ENCODE results near the gene SMG7.

Gene SMG7

GRCh38 chr1:183450093-183450492 lies 22.2 kb upstream of the SMG7 start:
- TF ChIP-seq CTCF (IDR thresholded peaks at IDR 0.05; ENCODE audit: low read length) = no peak
- TF ChIP-seq EZH2 (IDR thresholded peaks at IDR 0.05; ENCODE audit: borderline replicate concordance, low read length) = no peak
- H3K4me2 ChIP-seq (ENCODE audit: low read length) = no peak overlapping the region
- no peak overlapping the region for H3K27ac ChIP-seq (ENCODE audit: low read depth, low read length, poor library complexity, severe bottlenecking)
- H3K79me2 ChIP-seq (ENCODE audit: insufficient read depth, low read length) = no peaks in the 10 kb centered on the region
- no peaks in the 10 kb centered on the region for H3K4me1 ChIP-seq (ENCODE audit: insufficient read depth, low read length, severe bottlenecking)
- no peak overlapping the region for H3K9ac ChIP-seq (ENCODE audit: low read length)
- no peaks in the 10 kb centered on the region for H4K20me1 ChIP-seq (ENCODE audit: insufficient read depth, low read length)
- H3K36me3 ChIP-seq (ENCODE audit: insufficient read depth, low read length) = no peaks in the 10 kb centered on the region
- H3K9me2 ChIP-seq (ENCODE audit: low read depth, low read length) = no peaks in the 10 kb centered on the region
- H3K4me3 ChIP-seq (ENCODE audit: low read depth, low read length, poor library complexity, severe bottlenecking) = no peak overlapping the region
- H3K9me3 ChIP-seq (ENCODE audit: low read length) = no peaks in the 10 kb centered on the region
- no peaks in the 10 kb centered on the region for H3K27me3 ChIP-seq (ENCODE audit: insufficient read depth, low read length)
- no peak overlapping the region for H2AFZ ChIP-seq (ENCODE audit: low read length)
- no peaks in the 10 kb centered on the region for H3F3A ChIP-seq (ENCODE audit: insufficient read depth, low read length)

GRCh38 chr1:183454377-183454776 lies 17.9 kb upstream of the SMG7 start:
- no peaks in the 10 kb centered on the region for H4K20me1 ChIP-seq (ENCODE audit: insufficient read depth, low read length)
- no peak overlapping the region for H3K4me2 ChIP-seq (ENCODE audit: low read length)
- no peak overlapping the region for H3K4me3 ChIP-seq (ENCODE audit: low read depth, low read length, poor library complexity, severe bottlenecking)
- TF ChIP-seq EZH2 (IDR thresholded peaks at IDR 0.05; ENCODE audit: borderline replicate concordance, low read length) = no peak
- no peak for TF ChIP-seq CTCF (IDR thresholded peaks at IDR 0.05; ENCODE audit: low read length)
- no peak overlapping the region for H3K27ac ChIP-seq (ENCODE audit: low read depth, low read length, poor library complexity, severe bottlenecking)
- no peaks in the 10 kb centered on the region for H3K9me2 ChIP-seq (ENCODE audit: low read depth, low read length)
- H3K9me3 ChIP-seq (ENCODE audit: low read length) = no peaks in the 10 kb centered on the region
- H3K36me3 ChIP-seq (ENCODE audit: insufficient read depth, low read length) = no peaks in the 10 kb centered on the region
- no peaks in the 10 kb centered on the region for H3K79me2 ChIP-seq (ENCODE audit: insufficient read depth, low read length)
- H3F3A ChIP-seq (ENCODE audit: insufficient read depth, low read length) = no peaks in the 10 kb centered on the region
- H3K27me3 ChIP-seq (ENCODE audit: insufficient read depth, low read length) = no peaks in the 10 kb centered on the region
- H3K4me1 ChIP-seq (ENCODE audit: insufficient read depth, low read length, severe bottlenecking) = no peaks in the 10 kb centered on the region
- H2AFZ ChIP-seq (ENCODE audit: low read length) = no peak overlapping the region
- H3K9ac ChIP-seq (ENCODE audit: low read length) = no peak overlapping the region

DNA sequence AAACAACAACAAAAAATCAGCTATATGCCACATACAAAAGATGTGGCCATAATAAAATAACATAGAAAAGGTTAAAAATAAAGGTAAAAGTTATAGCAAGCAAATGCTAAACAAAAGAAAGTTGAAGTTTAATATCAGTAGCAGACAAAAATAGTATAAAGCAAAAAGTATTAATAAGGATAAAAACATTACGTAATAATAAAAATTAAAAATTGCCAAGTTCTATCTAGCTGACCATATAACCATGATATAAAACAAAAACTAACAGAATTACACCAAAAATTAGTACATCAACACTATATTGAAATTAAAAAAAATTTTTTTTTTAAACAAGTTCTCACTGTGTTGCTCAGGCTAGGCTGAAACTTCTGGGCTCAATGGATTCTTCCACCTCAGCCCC lies 15.5 kb upstream of the SMG7 start:
- Histone ChIP-seq H3K9me3 (ENCODE audit: low read length) (no peaks in the 10 kb centered on the region), H4K20me1 (ENCODE audit: insufficient read depth, low read length) (no peaks in the 10 kb centered on the region), H3K4me2 (ENCODE audit: low read length) (no peak overlapping the region), H3K9ac (ENCODE audit: low read length) (no peak overlapping the region), H3K27ac (ENCODE audit: low read depth, low read length, poor library complexity, severe bottlenecking) (no peak overlapping the region), H3K36me3 (ENCODE audit: insufficient read depth, low read length) (no peaks in the 10 kb centered on the region), H3K4me1 (ENCODE audit: insufficient read depth, low read length, severe bottlenecking) (no peaks in the 10 kb centered on the region), H3K79me2 (ENCODE audit: insufficient read depth, low read length) (no peaks in the 10 kb centered on the region), H3K9me2 (ENCODE audit: low read depth, low read length) (no peaks in the 10 kb centered on the region), H3K4me3 (ENCODE audit: low read depth, low read length, poor library complexity, severe bottlenecking) (no peak overlapping the region), H3K27me3 (ENCODE audit: insufficient read depth, low read length) (no peaks in the 10 kb centered on the region), H3F3A (ENCODE audit: insufficient read depth, low read length) (no peaks in the 10 kb centered on the region), H2AFZ (ENCODE audit: low read length) (no peak overlapping the region)
- TF ChIP-seq EZH2 (IDR thresholded peaks at IDR 0.05; ENCODE audit: borderline replicate concordance, low read length) = no peak
- no peak for TF ChIP-seq CTCF (IDR thresholded peaks at IDR 0.05; ENCODE audit: low read length)
